ACC112 (cell line): ENCODE data around the gene STK32B.
A peak's percentile ranks its signal among the peaks of the same experiment; 100 is the strongest.
"Not testable (repeated sequence)": the region's sequence is repeated elsewhere in the genome, so short reads cannot be mapped to it uniquely, and the experiment has no call there.

Experiments
- H2AFZ ChIP-seq: fragments of 200-600 bp; sonication (generic); one replicate; pipeline ENCODE4 v1.6.0; 2017; ENCODE audit warnings: antibody characterized with exemption, low read length; ENCODE audit not compliant: unreplicated experiment
- H3K27ac ChIP-seq: fragments of 200-600 bp; sonication (generic); 2 replicates; pipeline ENCODE4 v1.5.1; 2014; ENCODE audit warnings: low read depth, mild to moderate bottlenecking, antibody characterized with exemption, low read length, moderate library complexity
- H3K27me3 ChIP-seq: fragments of 200-600 bp; sonication (generic); 2 replicates; pipeline ENCODE4 v1.6.1; 2014; ENCODE audit warnings: mild to moderate bottlenecking, antibody characterized with exemption, low read length, moderate library complexity, mixed read lengths; ENCODE audit not compliant: insufficient read depth
- H3K36me3 ChIP-seq: fragments of 200-600 bp; sonication (generic); 2 replicates; pipeline ENCODE4 v1.6.1; 2016; ENCODE audit warnings: mild to moderate bottlenecking, antibody characterized with exemption, low read length, moderate library complexity, mixed read lengths; ENCODE audit not compliant: insufficient read depth
- H3K4me1 ChIP-seq: fragments of 200-600 bp; sonication (generic); one replicate; pipeline ENCODE4 v1.6.1; 2016; ENCODE audit warnings: low read length, mixed read lengths; ENCODE audit not compliant: insufficient read depth, unreplicated experiment, control insufficient read depth
- H3K4me3 ChIP-seq: fragments of 200-600 bp; sonication (generic); 2 replicates; pipeline ENCODE4 v1.5.1; 2014; ENCODE audit warnings: mild to moderate bottlenecking, low read depth, low read length
- H3K79me2 ChIP-seq: fragments of 200-600 bp; sonication (generic); one replicate; pipeline ENCODE4 v1.6.0; 2016; ENCODE audit warnings: low read length; ENCODE audit not compliant: control insufficient read depth, unreplicated experiment, insufficient read depth

Gene STK32B

GRCh38 chr4:5051278-5052203 lies at the start of gene STK32B:
STK32B (plus strand) TSS chr4:5051480.
- no peaks in the 10 kb centered on the region for H3K27me3 ChIP-seq
- peak within 1 kb of the TSS; percentile 66 for H2AFZ ChIP-seq
- no peaks in the 10 kb centered on the region for H3K4me1 ChIP-seq
- no peak within 1 kb of the TSS for H3K27ac ChIP-seq
- H3K4me3 ChIP-seq, result peak within 1 kb of the TSS; percentile 77
- H3K36me3 ChIP-seq, result no peaks in the 10 kb centered on the region
- H3K79me2 ChIP-seq, result no peaks in the 10 kb centered on the region

DNA sequence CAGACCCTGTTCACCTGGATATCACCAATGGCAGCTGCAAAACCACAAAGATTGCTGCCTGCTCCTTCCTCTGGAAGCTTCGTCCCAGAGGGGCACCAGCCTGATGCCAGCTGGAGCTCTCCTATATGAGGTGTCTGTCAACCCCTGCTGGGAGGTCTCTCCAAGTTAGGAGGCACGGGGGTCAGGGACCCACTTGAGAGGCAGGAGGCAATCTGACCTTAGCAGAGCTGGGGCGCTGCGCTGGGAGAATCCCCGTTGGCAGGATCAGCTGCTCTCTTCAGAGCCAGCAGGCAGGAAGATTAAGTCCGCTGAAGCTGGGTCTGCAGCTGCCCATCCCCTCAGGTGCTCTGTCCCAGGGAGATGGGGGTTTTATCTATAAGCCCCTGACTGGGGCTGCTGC lies 49.6 kb upstream of the STK32B start:
- H3K4me3 ChIP-seq, H2AFZ ChIP-seq, H3K79me2 ChIP-seq, H3K4me1 ChIP-seq, H3K27ac ChIP-seq, H3K36me3 ChIP-seq: not testable (repeated sequence)
- H3K27me3 ChIP-seq, result peaks cover 39% of the 10 kb centered on the region

DNA sequence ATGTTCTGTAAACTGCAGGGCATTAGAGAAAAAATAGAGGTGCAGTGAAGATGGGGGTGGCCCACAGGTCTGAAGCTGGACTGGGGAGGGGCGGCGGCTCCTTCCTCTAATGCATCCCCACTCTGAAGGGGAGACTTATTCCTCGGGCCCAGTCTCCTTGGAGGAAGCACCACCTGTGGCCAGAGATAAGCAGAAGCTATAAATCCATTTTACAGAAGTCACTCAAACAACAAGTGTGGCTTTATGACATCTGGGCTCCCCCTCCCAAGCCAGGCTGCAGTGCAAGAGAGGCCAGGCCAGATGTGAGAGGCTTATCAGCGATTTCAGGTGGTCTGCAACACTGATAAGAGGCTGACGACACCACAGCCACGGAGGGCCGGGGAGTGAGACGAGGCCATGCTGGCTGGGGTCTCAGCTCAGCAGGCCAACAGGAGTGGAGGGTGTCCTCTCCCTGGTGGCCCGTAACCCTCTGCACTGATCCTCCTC lies 47.9 kb upstream of the STK32B start:
- peaks cover 44% of the 10 kb centered on the region for H3K27me3 ChIP-seq
- no peak overlapping the region for H3K4me3 ChIP-seq
- H3K27ac ChIP-seq, result no peak overlapping the region
- H3K79me2 ChIP-seq, result no peaks in the 10 kb centered on the region
- no peak overlapping the region for H2AFZ ChIP-seq
- no peaks in the 10 kb centered on the region for H3K36me3 ChIP-seq
- H3K4me1 ChIP-seq, result no peaks in the 10 kb centered on the region

DNA sequence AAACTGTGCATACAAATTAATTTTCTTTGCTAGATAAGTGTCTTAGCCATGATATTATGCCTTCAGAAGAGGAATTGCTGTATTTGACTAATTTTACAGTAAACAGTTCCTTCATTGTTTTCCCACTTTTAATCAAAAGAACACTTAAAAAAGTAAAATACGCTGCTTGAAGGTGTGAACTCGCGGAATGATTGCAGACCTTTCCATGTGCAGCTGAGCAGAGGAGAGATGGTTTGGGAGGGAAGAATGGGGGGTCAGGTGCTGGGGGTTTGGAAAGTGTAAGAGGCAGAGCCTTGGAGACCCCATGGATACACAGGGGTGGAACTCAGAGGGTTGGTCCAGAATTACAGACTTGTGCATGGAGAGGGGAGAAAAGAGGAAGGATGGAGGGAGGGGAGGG lies 47.4 kb upstream of the STK32B start:
- Histone ChIP-seq H2AFZ (no peak overlapping the region), H3K79me2 (no peaks in the 10 kb centered on the region), H3K27ac (no peak overlapping the region), H3K36me3 (no peaks in the 10 kb centered on the region), H3K4me1 (no peaks in the 10 kb centered on the region), H3K4me3 (no peak overlapping the region), H3K27me3 (peaks cover 44% of the 10 kb centered on the region)

DNA sequence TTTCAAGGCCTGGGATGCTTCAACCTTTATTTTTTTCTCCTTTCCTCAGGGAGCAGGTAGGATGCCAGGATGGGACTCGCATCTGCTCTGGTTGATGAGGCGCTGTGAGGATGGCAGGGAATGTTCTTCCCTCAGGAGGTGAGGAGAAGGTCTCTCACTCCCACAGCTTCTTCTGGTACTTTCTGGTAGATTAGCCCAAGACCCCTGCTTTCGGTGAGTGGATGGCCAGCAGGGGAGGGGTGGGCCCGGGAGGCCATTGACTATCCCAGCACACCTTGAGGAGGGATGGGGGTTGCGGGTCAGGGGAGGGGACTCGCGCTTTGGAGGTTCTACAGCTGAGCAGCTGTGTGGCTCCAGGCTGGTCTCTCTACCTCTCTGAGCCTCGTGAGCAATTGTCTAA lies 46.8 kb upstream of the STK32B start:
- H3K27me3 ChIP-seq, result peaks cover 45% of the 10 kb centered on the region
- no peaks in the 10 kb centered on the region for H3K79me2 ChIP-seq
- H3K4me1 ChIP-seq, result no peaks in the 10 kb centered on the region

DNA sequence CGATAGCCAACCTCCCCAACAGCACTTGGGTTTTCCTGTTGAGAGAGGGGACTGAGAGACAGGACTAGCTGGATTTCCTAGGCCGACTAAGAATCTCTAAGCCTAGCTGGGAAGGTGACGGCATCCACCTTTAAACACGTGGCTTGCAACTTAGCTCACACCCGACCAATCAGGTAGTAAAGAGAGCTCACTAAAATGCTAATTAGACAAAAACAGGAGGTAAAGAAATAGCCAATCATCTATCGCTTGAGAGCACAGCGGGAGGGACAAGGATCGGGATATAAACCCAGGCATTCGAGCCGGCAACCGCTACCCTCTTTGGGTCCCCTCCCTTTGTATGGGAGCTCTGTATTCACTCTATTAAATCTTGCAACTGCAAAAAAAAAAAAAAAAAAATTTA lies 44.3 kb upstream of the STK32B start:
- not testable (repeated sequence) for H3K27ac ChIP-seq, H3K79me2 ChIP-seq, H3K4me1 ChIP-seq, H3K36me3 ChIP-seq, H2AFZ ChIP-seq, H3K4me3 ChIP-seq
- H3K27me3 ChIP-seq, result peaks cover 49% of the 10 kb centered on the region

More for the DNA sequence above, 46.8 kb upstream of the STK32B start:
- H3K4me3 ChIP-seq, result no peak overlapping the region
- H3K27ac ChIP-seq, result no peak overlapping the region
- no peaks in the 10 kb centered on the region for H3K36me3 ChIP-seq
- no peak overlapping the region for H2AFZ ChIP-seq

- Histone ChIP-seq H3K4me3 (no peak overlapping the region), H3K4me1 (no peaks in the 10 kb centered on the region), H3K27ac (no peak overlapping the region), H2AFZ (no peak overlapping the region), H3K27me3 (peaks cover 56% of the 10 kb centered on the region), H3K79me2 (no peaks in the 10 kb centered on the region), H3K36me3 (no peaks in the 10 kb centered on the region)
These were observed 41.5 kb upstream of the STK32B start for GRCh38 chr4:5009796-5010195.

DNA sequence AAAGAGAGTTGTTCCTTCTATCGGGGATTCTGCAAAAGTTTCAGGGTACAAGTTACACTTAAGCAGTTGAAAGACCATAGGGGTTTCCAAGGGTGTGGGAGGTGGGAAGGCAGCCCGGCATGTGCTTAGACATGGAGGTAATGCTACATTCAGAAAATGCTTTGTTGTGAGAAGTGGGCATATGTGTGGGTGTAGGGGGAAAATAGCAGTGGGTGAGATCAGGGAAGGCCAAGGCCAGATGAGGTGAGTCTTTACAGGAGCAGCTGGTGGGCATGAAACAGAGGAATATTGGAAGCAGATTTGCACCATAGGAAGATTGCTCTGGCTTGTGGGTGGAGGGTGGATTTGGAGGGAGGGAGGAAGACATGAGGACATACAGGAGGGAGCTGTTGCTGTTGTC lies 40.3 kb upstream of the STK32B start:
- no peak overlapping the region for H2AFZ ChIP-seq
- H3K4me1 ChIP-seq, result no peaks in the 10 kb centered on the region
- H3K27me3 ChIP-seq, result peaks cover 60% of the 10 kb centered on the region
- H3K4me3 ChIP-seq, result no peak overlapping the region
- no peak overlapping the region for H3K27ac ChIP-seq
- no peaks in the 10 kb centered on the region for H3K79me2 ChIP-seq
- H3K36me3 ChIP-seq, result no peaks in the 10 kb centered on the region

GRCh38 chr4:5012244-5012898 lies 38.9 kb upstream of the STK32B start:
- H3K36me3 ChIP-seq, result no peaks in the 10 kb centered on the region
- no peak overlapping the region for H2AFZ ChIP-seq
- H3K27me3 ChIP-seq, result peaks cover 67% of the 10 kb centered on the region
- H3K4me3 ChIP-seq, result no peak overlapping the region
- no peak overlapping the region for H3K27ac ChIP-seq
- no peaks in the 10 kb centered on the region for H3K79me2 ChIP-seq
- no peaks in the 10 kb centered on the region for H3K4me1 ChIP-seq

- H3K27me3 ChIP-seq, result peaks cover 64% of the 10 kb centered on the region
- H3K4me3 ChIP-seq, result no peak overlapping the region
- H3K36me3 ChIP-seq, result no peaks in the 10 kb centered on the region
- no peaks in the 10 kb centered on the region for H3K79me2 ChIP-seq
- H3K27ac ChIP-seq, result no peak overlapping the region
- H2AFZ ChIP-seq, result no peak overlapping the region
- no peaks in the 10 kb centered on the region for H3K4me1 ChIP-seq
These were observed 38.3 kb upstream of the STK32B start for GRCh38 chr4:5012958-5013357.
